ENCODE data around the gene TTC6.

GRCh38 chr14:37616853-37617252 lies 21.4 kb downstream of the TTC6 start:
- TF ChIP-seq TCF4 (CRISPR knock-in tag; IDR thresholded peaks at IDR 0.05; ENCODE audit: borderline replicate concordance) = no peak
- no peak for TF ChIP-seq RARB (CRISPR knock-in tag; IDR thresholded peaks at IDR 0.05)
- no peak for TF ChIP-seq POU6F1 (CRISPR knock-in tag; IDR thresholded peaks at IDR 0.05; ENCODE audit: borderline replicate concordance, low read depth)
- TF ChIP-seq PATZ1 (CRISPR knock-in tag; IDR thresholded peaks at IDR 0.05; ENCODE audit: borderline replicate concordance) = no peak
- TF ChIP-seq CREB5 (CRISPR knock-in tag; IDR thresholded peaks at IDR 0.05; ENCODE audit: low read depth) = no peak
- no peak for TF ChIP-seq ESRRG (CRISPR knock-in tag; IDR thresholded peaks at IDR 0.05)
- TF ChIP-seq, protein P1, sequence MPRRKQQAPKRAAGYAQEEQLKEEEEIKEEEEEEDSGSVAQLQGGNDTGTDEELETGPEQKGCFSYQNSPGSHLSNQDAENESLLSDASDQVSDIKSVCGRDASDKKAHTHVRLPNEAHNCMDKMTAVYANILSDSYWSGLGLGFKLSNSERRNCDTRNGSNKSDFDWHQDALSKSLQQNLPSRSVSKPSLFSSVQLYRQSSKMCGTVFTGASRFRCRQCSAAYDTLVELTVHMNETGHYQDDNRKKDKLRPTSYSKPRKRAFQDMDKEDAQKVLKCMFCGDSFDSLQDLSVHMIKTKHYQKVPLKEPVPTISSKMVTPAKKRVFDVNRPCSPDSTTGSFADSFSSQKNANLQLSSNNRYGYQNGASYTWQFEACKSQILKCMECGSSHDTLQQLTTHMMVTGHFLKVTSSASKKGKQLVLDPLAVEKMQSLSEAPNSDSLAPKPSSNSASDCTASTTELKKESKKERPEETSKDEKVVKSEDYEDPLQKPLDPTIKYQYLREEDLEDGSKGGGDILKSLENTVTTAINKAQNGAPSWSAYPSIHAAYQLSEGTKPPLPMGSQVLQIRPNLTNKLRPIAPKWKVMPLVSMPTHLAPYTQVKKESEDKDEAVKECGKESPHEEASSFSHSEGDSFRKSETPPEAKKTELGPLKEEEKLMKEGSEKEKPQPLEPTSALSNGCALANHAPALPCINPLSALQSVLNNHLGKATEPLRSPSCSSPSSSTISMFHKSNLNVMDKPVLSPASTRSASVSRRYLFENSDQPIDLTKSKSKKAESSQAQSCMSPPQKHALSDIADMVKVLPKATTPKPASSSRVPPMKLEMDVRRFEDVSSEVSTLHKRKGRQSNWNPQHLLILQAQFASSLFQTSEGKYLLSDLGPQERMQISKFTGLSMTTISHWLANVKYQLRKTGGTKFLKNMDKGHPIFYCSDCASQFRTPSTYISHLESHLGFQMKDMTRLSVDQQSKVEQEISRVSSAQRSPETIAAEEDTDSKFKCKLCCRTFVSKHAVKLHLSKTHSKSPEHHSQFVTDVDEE (CRISPR knock-in tag; IDR thresholded peaks at IDR 0.05) = no peak

Measured in SK-N-SH treated with all-trans-retinoic acid at 6 μM for 48 hours (cell line).